ENCODE measurements around the gene OR6J1.
"Not testable (repeated sequence)": the region's sequence is repeated elsewhere in the genome, so short reads cannot be mapped to it uniquely, and the experiment has no call there.

OR6J1 gene

DNA sequence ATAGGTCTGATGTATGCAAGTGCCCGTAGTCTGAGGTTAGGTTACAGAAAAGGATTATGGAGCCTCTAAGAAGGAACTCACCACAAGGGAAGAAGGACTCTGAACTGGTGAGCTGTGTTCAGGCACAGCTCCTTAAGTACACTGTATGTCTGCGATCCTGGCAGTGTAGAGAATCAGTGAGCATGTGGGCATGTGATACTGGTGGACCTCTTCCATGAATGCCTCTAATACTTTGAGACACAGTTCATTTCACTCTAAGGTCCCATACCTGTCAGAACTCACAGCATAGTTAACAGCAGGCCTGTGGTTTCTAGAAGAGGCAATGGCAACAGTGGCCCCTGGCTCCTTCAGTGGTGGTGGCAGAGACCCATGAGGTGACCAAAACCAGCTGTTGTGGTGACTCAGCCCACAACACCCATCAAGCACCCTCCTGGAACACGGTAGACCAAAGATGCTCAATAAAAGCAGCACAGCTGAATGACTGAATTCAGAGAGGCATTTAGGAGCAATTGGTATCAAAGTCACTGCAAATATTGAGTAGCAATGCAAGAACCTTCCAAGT, 6.9 kb upstream of the OR6J1 start:
- peak; percentile 90 for DNase-seq (ENCODE audit: low spot score)

DNA sequence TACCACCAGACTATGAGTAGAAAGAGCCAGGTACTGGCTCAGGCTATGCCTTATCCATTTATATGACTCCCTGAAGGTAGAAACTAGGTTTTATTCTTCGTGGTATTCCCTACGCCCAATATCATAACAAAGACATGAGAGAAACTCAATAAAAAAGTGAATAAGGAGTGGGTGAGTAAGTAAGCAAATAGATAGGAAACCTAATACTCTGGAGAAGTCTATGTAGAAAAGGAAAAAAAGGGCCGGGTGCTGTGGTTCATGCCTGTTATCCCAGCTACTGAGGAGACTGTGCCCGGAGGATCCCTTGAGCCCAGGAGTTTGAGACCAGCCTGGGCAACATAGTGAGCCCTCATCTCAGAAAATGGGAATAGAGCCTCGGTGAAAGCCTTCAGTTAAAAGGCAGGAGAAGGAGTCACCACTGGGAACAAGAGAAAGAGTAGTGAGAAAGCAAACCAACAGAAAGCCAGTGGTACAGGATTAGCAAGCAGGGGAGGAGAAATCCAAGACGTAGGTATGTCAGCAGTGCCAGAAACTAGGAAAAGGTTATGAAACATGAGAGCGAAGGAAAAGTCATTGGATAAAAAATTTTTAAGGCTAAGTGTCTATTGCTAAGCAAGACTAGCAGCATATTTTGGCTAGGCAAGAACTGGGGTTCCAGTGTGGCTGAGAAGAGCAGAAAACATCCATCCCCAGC, 6.0 kb upstream of the OR6J1 start:
- DNase-seq (ENCODE audit: low spot score): no peak

DNA sequence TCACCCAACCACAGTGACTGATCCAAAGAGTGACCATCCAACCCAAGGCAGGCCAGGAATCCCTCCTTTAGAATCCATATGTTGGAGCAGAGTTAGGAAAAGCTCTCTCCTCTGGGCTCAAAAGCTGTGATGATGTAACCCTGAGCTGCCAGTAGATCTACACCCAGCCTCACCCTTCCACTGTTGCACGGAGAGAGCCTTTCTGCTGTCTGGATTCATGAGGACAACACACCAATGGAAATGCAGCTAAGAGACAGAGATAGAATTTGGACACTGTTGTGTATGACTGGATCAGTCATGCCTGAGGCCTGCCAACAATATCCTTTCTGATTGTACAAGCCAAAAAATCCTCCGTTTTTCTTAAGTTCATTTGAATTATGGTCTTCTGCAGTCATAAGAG, 4.4 kb upstream of the OR6J1 start:
- no peak for DNase-seq (ENCODE audit: low spot score)

DNA sequence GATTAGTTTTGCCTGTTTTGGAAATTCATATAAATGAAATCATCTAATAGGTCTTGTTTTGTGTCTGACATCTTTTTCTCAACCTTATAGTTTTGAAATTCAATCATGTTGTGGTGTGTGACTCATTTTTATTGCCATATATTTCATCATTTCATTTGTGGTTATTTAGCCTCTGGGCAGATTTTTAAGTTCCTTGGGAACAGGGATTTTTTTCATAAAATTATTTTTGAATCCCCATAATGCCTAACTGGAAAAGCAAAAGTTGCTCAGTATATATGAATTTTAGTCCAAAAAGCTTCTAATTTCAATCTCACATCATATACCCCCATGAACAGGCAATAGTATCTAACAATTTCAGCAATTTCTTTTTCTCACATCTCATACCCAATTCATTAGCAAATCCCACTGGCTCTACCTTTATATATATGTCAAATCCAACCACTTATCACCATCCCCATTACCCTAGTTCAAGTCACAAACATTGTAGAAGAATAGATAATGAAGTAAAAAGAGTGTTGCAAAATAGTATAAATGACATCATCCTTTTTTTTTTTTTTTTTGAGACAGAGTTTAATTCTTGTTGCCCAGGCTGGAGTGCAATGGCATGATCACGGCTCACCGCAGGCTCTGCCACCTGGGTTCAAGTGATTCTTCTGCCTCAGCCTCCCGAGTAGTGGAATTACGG, 2.6 kb upstream of the OR6J1 start:
- DNase-seq (ENCODE audit: low spot score): no peak

DNA sequence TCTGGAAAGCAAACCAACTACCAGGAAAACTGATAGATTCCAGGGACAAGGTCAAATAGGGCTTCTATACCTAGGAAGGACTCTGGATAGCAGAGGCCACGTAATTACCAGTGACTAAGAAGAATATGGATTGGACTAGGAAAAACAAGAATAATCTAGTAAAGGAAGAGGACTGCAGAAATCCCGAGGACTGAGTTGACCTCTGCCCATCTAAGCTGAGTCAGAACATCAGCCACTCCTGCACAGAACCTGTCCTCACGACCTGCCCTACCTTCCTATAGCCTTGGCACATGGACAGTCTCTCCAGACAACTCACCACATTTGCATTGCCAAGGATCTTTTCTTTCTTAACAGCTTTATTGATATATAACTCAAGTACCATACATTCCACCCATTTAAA, 2.3 kb downstream of the OR6J1 start:
- DNase-seq (ENCODE audit: low spot score): no peak

DNA sequence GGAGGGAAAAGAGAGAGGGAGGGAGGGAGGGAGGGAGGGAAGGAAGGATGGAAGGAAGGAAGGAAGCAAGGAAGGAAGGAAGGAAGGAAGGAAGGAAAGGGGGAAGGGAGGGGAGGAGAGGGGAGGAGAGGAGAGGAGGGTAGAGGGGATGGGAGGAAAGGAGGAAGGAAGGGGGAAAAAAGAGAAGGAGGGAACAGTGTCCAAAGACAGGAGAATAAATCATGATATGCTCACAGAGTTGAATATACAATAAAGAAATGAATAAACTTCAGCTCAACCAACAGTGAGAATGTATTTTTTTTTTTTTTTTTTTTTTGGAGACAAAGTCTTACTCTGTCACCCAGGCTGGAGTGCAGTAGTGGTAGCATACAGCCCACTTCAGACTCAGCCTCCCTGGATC, 4.0 kb downstream of the OR6J1 start:
- no peak for DNase-seq (ENCODE audit: low spot score)

DNA sequence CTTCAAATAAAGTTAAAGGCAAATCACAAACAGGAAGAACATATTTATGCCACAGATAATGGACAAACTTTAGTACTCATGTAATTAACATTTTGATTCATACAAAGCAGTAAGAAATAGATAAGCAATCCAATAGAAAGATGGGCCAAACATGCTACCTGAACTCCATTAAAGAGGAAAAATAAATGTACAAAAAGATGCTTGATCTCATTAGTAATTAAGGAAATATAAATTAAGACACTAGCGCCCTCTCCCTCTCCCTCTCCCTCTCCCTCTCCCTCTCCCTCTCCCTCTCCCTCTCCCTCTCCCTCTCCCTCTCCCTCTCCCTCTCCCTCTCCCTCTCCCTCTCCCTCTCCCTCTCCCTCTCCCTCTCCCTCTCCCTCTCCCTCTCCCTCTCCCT, 8.2 kb downstream of the OR6J1 start:
- not testable (repeated sequence) for DNase-seq (ENCODE audit: low spot score)

DNA sequence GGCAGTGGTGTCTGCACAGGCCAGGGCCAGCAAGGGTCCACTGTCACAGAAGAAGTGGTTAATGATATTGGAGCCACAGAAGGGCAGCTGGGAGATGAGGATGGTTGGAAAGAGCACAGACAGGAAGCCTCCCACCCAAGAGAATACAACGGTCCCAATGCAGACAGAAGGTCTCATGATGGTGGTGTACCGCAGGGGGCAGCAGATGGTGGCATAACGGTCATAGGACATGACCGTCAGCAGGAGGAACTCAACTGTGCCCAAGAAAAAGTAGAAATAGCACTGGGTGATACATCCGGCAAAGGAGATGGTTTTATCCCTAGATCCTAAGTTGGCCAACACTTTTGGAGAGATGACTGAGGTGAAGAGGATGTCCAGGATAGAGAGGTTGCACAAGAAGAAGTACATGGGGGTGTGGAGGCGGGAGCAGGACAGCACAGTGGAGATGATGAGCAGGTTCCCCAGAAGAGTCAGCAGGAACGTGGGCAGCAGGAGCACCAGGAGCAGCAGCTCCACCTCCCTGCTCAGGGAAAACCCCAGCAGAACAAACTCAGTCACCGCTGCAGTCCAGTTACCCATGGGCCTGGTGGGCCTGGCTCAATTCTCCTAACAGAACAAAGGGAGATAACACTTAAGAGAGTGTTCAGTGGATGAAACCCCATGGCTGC, 9.8 kb downstream of the OR6J1 start:
- no peak for DNase-seq (ENCODE audit: low spot score)

DNA sequence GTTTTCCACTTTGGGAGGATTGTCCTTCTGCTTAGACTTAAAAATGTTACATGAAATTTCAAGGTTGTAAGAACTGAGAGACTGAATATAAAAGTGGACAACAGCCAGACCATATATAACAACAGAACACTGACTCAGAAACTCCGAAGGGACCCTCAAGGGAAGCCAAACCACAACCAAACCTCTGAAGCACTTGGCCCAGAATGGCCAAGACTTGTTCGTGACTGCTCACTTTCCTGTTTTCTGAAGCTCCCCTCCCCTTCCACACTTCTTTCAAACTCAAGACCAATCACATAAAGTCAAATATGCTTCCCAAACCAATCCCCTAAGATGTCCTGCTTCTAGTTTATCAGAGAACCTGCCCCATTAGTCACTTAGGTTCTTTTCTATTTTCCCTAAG, 13.7 kb downstream of the OR6J1 start:
- DNase-seq (ENCODE audit: low spot score): no peak

DNA sequence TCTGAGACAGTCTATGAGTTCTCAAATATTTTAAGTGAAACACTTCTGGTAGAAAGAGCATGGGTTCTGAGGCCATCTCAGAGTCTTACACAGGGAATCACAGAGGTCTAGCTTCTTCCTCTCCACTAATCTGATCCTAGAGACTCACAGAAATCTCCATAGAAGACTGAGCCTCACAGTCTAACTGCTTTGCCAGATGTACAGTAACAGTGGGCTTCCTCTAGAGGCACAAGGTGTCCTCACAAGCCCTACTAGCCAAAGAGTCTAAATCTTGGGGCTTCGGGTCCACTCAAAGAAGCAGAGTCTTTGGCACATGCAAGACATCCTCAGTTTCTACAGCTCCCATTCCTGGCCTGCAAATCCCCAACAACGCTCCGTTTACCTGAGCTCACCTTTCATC, 14.1 kb downstream of the OR6J1 start:
- DNase-seq (ENCODE audit: low spot score): no peak

DNA sequence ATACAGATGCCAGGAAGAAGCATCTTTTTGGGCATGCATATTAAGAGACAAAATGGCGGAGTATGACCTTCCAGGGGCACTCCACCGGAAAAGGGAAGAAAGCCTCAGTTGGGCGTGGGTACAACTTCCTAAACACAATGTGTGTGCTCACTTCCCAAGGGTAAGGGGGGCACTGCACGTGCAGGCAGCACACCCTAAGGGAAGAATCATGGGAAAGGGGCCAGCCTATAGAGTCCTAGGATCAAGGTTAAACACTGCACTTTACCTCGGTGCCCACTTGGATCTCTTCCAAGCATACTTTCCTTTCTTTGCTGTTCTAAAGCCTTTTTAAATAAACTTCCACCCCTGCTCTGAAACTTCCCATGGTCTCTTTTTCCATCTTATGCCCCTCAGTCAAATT, 14.8 kb downstream of the OR6J1 start:
- no peak for DNase-seq (ENCODE audit: low spot score)

DNA sequence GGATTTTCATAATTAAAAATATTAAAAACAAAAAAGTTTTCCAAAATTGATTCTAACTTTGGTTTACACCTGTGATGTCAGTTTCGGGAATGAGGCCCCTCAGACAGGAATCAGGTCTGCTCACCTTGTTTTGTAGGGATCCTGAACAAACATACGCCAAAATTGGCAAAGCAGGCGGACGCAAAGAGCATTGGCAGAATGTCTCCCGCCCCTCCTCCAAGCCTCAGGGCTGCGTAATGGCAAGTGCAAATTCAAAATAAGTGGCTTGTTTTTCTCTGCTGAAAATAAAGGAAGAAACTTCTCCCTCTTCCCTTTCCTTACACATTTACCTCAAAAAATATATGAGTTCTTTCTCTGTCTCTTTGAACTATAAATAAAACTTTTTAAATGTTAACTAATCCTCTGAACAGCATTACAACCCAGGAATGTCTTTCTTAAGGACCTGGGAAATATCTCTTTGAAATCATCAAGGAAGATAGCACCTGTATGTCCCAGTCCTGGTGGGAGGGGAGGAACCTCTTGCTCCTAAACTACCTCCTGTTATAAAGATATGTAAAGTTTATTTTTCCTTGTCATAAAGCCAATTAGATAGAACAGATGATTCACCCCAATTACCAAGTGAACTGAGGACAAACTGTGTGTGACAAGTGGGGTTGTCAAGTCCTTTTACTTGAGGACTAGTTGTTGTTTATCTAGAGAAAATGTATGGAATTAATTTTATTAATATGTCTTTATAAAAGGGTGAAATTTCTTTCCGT, 16.5 kb downstream of the OR6J1 start:
- DNase-seq (ENCODE audit: low spot score): no peak

DNA sequence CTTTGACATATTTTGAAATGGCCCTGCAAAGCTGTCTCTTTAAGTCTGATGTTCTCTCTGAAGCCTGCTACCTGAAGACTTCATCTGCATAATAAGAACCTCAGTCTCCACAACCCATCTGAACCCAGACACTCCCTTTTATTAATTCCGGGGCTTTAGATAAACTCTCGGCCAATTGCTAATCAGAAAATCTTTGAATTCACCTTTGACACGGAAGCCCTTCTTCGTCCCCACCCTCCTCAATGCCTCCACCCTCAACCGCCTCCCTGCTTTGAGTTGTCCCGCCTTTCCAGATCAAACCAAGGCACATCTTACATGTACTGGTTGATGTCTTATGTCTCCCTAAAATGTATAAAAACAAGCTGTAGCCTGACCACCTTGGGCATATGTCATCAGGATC, 17.6 kb downstream of the OR6J1 start:
- DNase-seq (ENCODE audit: low spot score): no peak

DNA sequence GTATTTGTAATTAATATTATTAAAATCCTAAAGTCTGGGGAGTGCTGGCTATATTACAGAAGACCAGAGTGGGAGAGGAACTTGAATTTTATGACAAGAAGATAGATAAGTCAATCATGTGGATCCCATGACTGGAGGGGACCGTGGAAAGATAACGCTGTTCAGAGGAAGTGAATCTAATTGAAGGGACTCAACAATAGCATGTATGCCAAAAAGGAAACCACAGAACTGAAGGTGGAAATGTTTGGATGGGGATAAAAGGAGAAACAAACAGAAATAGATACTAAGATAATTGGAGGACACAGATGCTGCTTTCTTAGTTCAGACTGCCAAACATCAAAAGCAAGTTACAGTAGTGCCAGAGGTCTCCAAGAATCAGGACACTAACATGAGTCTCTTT, 21.1 kb downstream of the OR6J1 start:
- no peak for DNase-seq (ENCODE audit: low spot score)

DNA sequence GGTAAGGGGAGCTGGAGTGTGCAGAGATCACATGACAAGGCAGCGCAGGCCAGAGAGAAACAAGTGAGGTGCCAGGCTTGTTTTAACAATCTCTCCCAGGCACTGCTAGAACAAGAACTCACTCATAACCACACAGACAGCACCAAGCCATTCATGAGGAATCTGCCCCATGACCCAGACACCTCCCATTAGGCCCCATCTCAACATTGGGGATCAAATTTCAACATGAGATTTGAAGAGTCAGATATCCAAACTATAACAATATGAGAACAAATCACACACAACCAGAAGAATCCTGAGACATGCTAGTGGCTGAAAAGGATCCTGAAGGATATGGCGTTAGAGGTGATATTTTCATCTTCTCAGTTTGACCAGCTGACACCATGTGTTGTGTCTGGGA, 21.9 kb downstream of the OR6J1 start:
- DNase-seq (ENCODE audit: low spot score): no peak

DNA sequence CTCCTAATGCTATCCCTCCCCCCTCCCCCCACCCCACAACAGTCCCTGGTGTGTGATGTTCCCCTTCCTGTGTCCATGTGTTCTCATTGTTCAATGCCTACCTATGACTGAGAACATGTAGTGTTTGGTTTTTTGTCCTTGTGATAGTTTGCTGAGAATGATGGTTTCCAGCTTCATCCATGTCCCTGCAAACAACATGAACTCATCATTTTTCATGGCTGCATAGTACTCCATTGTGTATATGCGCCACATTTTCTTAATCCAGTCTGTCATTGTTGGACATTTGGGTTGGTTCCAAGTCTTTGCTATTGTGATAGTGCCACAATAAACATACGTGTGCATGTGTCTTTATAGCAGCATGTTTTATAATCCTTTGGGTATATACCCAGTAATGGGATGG, 28.4 kb downstream of the OR6J1 start:
- not testable (repeated sequence) for DNase-seq (ENCODE audit: low spot score)

DNA sequence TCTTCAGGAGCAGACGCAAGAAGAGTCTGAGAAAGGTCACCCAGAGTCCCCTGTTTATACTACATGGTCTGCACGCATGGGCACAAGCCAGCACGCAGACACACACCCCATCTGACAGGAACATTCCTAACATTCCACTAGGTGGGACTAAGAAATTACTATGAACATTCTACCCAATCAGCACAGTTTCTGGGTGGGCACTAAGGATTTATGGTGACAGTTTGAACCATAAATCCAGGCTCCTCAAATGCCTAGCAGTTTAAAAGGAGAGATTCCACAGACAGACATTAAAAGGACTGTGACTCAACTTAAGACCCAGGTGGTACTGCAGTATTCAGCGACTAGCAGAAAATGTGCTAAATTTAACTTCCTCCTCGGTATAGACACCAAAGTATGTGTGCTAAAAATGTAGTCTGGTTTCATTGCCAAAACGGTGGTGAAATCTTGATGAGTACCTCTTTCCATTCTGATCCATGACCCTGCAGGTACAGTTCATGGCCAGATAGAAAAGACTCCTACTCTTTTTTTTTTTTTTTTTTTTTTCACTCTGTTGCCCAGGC, 29.8 kb downstream of the OR6J1 start:
- DNase-seq (ENCODE audit: low spot score): peak; percentile 78

DNA sequence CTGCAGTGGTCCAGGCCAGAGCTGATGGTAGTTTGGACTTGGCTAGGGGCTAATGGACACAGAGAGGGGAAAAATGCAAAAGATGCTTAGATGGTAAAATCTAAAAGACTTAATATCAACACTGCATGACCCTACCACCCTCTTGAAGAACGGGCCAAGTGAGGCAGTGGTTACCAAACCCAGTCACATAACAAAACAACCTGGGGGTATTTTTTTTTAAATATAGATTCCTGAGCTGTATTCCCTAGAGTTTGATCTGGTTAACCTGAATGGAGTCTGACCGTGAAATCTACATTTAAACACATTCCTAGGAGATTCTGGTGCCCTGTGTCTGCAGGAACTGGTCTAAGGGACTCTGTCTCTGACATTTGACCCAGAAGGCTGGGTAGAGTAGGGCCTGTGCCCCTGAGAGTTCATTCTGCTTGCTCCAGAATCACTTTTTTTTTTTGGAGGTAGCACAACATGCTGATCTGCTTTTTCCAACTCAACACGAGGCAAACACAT, 30.4 kb downstream of the OR6J1 start:
- no peak for DNase-seq (ENCODE audit: low spot score)

DNA sequence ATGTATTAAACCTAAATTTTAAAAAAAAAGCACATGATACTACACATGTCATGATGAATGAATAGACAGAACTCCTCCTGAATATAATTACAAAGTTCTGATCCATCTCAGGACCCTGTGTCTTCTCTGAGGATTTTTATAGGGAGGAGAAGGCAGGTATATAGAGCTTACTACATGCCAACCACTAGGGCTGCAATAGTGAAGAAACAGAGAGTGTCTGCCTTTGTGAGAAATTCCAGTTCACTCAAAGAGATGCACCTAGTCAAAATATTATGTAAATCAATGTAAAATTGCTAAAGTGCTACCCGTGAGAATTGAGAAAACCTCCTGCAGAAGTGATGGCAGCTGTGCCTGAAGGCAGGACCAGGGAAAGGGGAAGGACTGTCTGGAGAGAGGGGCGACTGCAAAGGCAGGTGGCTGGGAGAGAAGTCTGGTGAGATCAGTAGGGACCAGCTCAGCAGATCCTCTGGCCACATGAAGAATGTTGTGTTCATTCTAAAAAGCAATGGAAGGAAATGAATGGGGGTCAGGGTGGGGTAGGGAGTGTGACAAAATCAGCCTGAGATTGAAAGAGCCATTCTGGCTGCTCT, 31.0 kb downstream of the OR6J1 start:
- no peak for DNase-seq (ENCODE audit: low spot score)

DNA sequence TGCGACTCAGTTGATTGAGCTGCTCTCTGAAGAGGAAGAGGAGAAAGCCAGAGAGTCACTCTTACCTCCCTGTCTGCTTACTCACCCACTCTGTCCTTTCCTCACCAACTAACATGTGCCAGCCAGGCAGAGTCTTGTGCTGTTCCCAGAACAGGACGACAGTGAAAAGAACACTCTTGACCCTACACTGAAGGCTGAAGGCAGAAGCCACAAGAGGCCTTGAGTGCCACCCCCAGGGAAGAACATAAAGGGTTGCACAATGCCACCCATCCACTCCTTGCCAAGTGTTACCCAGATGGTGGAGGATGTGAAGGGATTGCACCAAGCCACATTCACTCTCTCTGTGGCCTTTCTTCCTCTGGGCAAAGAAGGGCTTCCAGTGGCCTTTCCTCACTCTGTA, 33.2 kb downstream of the OR6J1 start:
- no peak for DNase-seq (ENCODE audit: low spot score)

DNA sequence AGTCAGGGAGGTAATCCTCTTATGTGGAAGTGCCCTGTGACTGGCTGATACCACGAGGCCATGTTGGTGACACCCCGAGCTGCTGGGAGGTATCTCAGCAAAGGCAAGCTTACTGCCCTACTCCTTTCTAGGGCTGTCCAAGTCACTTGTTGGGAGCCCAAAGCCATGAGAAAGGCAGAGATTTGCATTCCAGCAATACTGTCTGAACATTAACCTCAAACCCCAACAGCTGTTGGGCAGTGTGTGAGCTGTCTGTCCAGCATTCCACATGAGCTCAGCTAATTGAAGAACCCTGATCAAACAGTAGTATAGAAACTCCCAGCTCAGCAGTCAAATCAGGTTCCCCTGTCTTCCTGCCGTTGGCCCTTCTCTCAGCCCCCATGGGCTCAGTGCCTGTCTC, 36.9 kb downstream of the OR6J1 start:
- no peak for DNase-seq (ENCODE audit: low spot score)

DNA sequence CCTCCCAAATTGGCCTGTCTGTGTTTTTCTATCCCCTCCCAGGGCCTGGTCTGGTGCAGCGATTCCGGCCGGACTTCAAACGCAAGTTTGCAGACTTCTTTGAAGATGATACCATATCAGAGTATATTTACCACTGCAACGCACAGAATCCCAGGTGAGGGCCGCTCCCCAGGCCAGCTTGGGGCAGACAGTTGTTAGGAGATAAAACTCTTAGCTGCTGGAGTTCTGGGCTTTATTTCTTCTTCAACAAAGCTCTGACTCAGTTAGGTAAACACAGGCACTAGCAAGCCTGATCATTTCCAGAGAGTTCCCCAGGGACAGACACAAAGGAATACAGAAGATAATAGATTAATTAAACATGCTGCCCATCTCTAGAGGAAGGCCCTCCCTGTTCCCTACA, 37.8 kb downstream of the OR6J1 start:
- no peak for DNase-seq (ENCODE audit: low spot score)
